K562 (cell line): Measurements from ENCODE around the gene RSPH6A.

Experiments
- BACH1 ChIP-seq: fragments of 200-800 bp; sonication (Bioruptor generic); IDR thresholded peaks from 2 replicates; pipeline ENCODE4 v1.6.1; 2016; ENCODE audit warnings: missing genetic modification characterization, missing compliant biosample characterization
- BCLAF1 ChIP-seq, 2 experiments: fragments of 450-650 bp in 1 of 2; IDR thresholded peaks; 2 replicates each; pipeline ENCODE4 v1.6.1; 2011 to 2017; ENCODE audit warnings: low read depth in 2 of 2, antibody characterized with exemption in 1 of 2, borderline replicate concordance in 1 of 2, low read length in 1 of 2, mild to moderate bottlenecking in 1 of 2, mixed read lengths in 1 of 2; ENCODE audit not compliant: control insufficient read depth in 1 of 2
- LEF1 ChIP-seq: fragments of 450-650 bp; IDR thresholded peaks from 2 replicates; pipeline ENCODE4 v1.6.1; 2016; ENCODE audit warnings: mild to moderate bottlenecking
- SNIP1 ChIP-seq: fragments of 450-650 bp; IDR thresholded peaks from 2 replicates; pipeline ENCODE4 v1.7.1; 2017; ENCODE audit warnings: low read depth, mild to moderate bottlenecking
- SP1 ChIP-seq: sonication (generic); formaldehyde crosslinking; IDR thresholded peaks from 2 replicates; pipeline ENCODE4 v1.8.1; 2022; ENCODE audit warnings: mild to moderate bottlenecking, missing genetic modification reagents
- SRF ChIP-seq, 2 experiments: fragments of 250-450, 450-650 bp in 1 of 2; sonication (Bioruptor Pico) in 1 of 2; sonication (generic) in 1 of 2; formaldehyde crosslinking; IDR thresholded peaks; 2 replicates each; pipeline versions ENCODE4 v1.5.0 to v1.5.1; 2020 to 2022; ENCODE audit warnings: mild to moderate bottlenecking in 1 of 2, missing genetic modification reagents in 1 of 2
- ZBTB33 ChIP-seq: sonication (generic); formaldehyde crosslinking; IDR thresholded peaks from 2 replicates; pipeline ENCODE4 v1.8.1; 2023; ENCODE audit warnings: mild to moderate bottlenecking, missing genetic modification reagents

GRCh38 chr19:45761714-45762113 lies 53.4 kb downstream of the RSPH6A start:
- TF ChIP-seq SNIP1 (no peak), BACH1 (no peak), ZBTB33 (CRISPR knock-in tag) (no peak), BCLAF1 (IDR thresholded peaks at IDR 0.05; ENCODE audit: borderline replicate concordance in 1 of 2, control insufficient read depth in 1 of 2, low read depth in 2 of 2, low read length in 1 of 2) (no peak), SRF (CRISPR knock-in tag; IDR thresholded peaks at IDR 0.05) (no peak), LEF1 (no peak), SP1 (no peak)
